Effector CD8-positive, alpha-beta T cell (primary cell): ENCODE measurements around the gene MYH9.

Source experiments
- DNase-seq: peaks from one replicate; lab custom pipeline; 2025; lab: John Stamatoyannopoulos, UW

MYH9 gene

DNA sequence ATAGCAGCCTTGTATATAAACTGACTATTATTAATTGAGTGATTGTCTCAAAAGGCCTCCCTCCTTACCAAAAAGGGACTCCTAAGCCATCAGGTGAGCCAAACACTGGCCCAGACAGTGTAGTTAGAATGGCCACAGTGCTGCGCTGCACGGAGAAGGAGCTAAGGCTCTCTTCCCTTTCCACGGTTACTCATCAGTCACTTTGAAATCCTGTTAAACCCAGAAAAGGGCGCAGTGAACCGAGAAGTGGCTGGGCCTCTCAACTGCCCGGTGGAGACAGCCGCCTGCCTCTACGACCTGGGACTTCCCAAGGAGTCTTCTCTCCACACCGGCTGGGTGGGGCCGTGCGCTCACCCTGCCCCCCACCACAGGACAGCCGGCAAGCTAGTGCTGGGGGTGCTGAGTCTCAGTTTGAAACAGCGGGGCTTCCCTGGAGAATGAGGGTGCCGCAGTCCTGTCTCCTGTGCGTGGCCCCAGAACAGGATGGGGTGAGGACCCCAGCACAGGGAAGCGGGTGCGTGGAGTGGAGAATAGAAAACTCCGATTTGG lies 1.3 kb downstream of the MYH9 start:
- no peak for DNase-seq

DNA sequence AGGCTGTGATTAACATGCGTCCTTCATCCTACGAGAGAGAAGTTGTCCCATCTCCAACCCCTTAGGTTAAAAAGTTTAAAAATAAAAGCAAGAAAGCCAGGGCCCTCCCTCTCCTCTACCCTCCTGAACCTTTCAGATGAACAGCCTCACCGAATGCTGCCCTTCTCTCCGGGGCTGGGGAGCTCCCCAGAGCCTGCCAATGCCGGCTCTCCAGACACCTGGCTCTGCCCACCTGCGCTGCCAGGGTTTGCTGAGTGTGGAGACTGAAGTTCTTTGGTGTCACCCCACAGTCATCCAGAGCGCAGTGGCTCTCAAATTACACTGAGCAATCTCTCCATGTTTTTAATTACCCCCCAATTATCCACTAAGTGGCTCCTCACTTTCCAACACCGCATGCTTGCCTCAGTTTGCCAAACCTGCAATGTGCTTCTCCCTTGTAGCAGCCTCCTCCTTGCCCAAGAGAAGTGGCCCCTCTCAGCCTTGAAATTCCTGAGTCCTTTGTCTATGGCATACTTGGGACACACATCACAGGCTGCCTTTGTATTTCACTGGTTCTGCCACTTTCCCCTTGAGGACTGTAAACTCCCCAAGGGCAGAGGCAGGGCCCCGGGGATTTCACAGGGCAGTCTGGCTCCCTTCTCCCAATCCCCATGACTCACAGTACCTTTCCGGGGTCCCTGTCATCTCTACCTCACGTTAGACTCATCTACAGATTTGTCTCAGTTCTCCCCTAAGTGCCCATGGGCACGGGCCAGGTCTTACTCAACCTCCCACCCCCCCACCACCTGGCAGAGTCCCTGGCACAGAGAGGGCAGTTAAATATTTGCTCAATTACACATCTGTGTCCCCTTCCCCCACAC lies 2.0 kb downstream of the MYH9 start:
- DNase-seq, result peak; percentile 60

GRCh38 chr22:36384766-36385481 lies 2.8 kb downstream of the MYH9 start:
- DNase-seq, result peak; percentile 38

GRCh38 chr22:36383110-36383581 lies 4.6 kb downstream of the MYH9 start:
- no peak for DNase-seq

- no peak for DNase-seq
Observed at GRCh38 chr22:36381513-36382128, 6.1 kb downstream of the MYH9 start.

DNA sequence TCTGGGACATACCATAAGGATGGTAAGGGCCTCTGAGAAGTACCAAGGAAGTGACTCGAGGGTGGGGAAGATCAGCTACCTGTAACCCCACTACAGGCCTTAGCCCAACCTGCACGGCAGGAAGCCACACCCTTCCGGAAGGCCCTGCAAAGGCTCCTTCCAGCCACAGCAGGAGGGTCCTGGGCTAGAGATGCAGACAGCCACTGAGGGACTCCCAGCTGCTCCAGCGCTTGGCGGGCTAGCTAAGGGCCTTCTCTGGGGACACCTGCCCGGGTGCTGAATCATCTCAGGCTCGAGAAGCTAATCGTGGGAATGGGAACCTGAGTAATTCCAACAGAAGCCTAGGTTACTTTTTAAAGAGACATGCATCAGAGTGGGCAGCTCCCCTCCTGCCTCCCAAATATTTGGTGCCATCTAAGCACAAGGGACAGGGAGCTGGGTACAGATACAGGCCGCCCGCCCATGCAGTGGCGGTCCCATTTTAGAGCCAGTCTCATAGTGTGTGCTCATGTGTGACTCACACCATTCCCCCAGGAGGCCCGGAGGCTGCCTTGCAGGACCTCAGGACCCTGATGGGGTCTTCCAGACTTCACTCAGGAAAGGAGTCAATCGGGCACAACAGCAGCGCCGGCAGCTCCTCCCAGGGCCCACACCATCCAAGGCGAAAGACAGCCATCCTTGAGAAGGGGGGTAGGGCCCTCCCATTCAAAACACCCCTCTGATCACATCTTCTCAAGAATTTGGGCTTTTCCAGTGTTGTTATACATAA lies 8.0 kb downstream of the MYH9 start:
- peak; percentile 30 for DNase-seq

DNA sequence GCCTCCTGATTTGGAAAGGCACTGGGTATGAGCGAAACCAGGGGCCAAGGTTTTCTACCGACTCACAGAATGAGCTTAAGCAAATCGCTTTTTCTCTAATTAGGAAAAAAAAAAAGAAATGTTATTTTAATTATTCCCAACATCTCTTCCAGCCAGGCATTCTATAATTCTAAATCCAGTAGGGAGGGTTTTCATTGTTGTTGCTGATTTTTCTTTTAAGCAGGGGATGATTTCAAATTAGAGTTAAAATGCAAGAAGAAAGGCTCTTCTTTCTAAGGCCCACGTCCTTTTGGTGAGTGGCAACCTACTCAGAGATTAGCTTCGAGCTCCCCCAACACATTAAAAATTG lies 8.9 kb downstream of the MYH9 start:
- no peak for DNase-seq

DNA sequence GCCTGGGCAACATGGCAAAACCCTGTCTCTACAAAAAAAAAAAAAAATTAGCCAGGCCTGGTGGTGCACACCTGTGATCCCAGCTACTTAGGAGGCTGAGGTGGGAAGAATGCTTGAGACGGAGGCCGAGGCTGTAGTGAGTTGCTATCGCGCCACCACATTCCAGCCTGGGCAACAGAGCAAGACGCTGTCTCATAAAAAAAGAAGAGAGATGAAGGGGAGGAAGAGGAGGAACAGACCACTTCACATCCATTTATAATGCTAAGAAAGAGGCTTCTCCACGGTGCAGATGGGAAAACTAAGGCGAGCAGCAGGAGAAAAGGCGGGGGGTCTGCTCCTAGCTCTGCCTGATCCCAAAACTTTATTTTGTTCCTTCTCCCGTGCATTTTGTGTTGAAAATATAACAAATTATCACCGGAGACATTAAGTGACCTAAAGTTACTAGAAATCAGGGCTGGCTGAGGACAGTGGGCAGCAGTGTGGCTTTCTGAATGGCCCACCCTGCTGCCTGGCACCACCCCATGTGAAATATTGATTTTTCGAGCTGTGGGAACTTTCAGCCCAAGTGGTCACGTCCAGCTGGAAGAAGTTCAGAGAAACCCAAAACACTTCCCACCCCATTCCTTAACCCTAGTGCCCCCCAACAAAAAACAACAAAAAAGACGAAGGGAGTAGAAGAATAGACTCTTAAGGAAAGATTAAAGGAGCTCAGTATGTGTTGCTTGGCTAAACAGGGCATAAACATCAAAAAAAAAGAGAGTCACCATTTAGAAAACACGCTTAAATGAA lies 9.5 kb downstream of the MYH9 start:
- DNase-seq, result no peak

- DNase-seq, result no peak
Observed at GRCh38 chr22:36377022-36377631, 10.6 kb downstream of the MYH9 start.

DNA sequence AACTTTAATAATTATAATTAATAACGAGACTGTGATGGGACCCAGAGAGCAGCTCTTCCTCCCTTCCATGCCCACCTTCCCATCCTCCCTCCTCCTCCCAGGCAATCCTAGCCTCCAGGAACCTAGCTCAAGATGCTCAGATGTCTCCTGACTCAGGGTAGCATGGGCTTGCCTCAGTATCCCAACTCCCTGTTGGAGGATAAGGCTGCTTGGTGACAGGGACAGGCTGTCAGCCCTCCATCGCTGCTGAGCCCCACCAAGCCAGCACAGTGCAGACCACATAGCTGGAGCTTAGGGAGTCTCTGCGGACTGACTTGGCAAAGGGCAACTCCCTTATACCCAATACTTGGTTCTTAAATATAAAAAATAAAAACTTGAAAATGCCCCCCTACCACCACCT lies 11.5 kb downstream of the MYH9 start:
- no peak for DNase-seq

DNA sequence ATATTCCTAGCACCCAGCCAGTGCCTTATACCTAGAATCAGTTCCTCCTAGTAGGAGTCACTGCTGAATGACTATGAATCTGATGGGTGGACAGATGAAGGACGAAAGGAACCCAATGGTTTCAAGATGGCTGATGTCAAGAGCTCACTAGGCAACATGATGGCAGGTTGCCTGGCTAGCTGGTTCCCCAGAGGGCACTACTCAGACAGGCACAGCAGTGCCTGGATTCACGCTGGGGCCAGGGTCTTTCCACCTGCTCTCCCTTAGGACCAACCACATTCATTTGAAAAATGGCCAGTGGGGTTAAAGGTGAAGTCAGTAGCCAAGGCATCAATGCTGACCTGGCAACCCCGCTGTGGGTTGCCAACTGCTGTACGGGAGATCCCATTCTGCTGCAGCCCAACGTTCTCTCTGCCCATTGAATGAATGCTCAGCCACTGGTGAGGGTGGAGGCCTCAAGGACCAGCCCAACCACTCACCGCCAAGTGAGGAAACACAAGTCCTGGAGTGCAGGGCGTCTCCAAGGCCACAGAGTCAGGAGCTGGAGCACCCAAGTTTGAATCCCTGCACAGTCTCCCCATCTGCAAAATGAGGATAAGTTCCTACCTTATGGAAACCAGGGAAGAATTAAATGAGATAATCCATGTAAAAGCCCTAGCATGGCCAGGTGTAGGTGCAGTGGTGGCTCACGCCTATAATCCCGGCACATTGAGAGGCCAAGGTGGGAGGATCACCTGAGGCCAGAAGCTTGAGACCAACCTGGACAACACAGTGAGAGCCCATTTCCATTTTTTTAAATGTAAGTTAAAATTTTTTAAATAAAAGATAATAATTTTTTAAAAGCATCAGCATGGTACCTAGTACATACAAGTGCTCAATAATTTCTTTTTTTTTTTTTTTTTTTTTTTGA lies 12.4 kb downstream of the MYH9 start:
- no peak for DNase-seq

- no peak for DNase-seq
Observed at GRCh38 chr22:36374603-36375024, 13.2 kb downstream of the MYH9 start.

DNA sequence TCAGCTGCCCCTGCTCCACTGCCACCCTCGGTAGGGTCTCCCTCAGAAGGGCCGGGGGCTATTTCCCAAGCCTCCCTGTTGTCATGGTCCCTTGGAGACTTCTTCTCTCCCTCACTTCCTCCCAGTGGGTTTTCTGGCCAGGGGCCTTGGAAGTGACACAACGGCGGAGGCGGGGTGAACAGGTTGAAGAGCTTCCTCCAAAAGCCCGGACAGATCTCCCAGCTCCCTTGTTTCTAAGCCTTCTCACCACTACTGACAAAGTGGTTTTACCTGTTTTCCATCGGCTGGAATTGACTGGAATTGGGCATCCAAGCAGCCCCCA lies 14.5 kb downstream of the MYH9 start:
- no peak for DNase-seq

DNA sequence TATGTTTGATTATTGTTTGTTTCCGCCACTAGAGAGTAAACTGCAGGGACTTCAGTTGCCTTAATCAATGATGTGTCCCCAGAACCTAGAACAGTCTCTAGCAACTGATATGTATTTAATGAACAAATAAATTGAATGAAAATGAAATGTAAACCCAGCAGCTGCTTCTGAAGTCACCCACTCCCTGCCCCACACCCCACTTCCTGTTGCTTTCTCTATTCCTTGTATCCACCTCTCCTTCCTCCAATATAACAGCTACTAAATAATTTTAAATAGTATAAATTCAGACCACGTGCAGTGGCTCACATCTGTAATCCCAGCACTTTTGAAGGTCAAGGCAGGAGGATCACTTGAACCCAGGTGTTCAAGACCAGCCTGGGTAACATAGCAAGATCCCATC lies 15.8 kb downstream of the MYH9 start:
- no peak for DNase-seq

DNA sequence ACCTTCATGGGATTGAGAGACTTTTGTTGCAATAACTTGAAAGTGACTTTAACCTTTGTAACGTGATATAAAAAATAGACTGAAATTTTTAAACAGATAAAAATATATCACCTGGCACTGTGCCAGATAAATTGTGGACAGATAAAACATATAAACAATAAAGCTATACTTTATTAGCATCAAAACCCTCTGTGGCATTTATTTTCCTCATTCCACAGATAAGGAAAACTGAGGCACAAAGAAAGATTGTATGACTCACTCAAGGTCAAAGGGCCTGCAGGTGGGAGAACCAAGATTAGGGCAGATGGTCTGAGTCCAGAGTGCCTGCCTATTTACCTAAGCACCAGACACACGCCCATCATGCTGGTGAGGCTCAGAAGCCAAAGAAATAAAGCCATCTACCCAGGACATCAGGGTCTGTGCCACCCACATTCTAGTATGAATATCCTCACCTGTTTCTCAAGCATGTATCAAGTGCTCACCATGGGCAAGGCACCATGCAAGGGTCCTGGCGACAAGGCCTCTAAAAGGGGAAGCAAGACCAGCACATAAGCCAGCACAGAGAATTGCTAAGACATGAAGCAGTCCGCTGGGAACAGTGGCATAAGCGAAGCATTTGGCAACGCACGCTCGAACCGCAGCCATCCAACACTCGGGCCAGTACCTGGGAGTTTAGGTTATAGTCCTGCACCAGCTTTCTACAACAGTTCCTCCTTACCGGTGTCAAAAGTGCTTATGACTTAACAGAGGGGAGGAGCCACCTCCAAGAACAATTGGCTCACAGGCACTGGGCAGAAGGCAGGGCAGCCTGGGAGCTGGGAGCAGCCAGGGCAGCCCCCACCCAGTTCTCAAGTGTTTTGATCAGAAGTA lies 17.6 kb downstream of the MYH9 start:
- no peak for DNase-seq

DNA sequence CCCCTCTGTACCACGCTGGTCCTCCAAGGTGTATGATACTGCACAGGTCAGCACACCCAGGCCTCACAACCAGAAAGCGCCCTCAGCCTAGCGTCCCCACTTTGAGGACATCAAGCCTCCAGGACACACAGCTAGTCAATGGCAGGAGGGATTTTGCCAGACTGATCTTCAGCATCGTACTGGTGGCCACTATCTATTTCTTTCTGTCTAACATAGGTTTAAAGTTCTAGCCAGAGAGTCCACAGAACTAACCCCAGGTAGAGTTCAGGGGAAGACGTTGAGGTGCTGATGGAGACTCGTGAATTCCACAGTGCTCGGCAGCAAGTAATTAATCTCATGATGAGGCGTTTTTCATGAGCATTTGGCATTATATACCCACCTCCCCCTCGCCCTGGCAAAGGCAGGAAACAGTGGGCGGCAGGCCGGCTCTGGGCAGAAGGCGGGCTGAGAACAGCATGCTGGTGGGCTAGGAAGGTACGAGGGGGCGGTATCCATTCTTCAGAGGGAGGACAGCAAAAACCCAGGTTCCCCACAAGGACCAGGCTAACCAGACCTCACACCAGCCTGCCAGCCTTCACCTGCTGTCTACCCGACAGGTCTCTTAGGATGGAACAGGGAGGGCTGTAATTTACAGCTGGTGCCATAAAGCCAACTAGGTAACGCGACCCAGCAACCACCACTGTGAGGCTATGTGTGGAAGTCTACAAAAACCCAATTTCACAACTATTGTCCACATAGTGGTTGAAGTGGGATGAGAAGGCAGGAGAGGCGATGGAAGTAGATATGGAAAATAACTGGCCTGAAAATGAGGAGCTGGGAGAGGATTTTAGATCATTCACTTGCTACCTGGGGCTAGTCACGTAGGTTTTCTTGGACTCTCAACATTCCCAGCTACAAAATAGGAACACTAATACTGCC lies 18.5 kb downstream of the MYH9 start:
- DNase-seq, result peak; percentile 29

GRCh38 chr22:36368359-36368983 lies 19.3 kb downstream of the MYH9 start:
- DNase-seq, result no peak
